K562 (cell line): ENCODE results near the gene GATC. TPM values are rescaled to one million over a fixed set of nuclear protein-coding genes. Genes with fewer than 3 reads are reported as not detected.

Experiments
- ATAC-seq: fragments of 200-7000 bp; cut with Tn5 transposase; 3 replicates; pipeline ENCODE4 v1.9.1; 2020; ENCODE audit warnings: moderate library complexity
- BruUV-seq: library from RNA; stranded (reverse); fragments of 400-500 nt; replicated peaks from 2 replicates; lab custom pipeline; 2021; lab: Mats Ljungman, UMichigan
- CTCF ChIA-PET: fragments of 300-600 bp; formaldehyde crosslinking; extraction: SDS; loops from one replicate; lab custom pipeline; 2021; ENCODE audit warnings: low intra/inter-chr PET ratio; lab: Yijun Ruan, JAX
- POLR2A ChIA-PET: fragments of 300-600, 350-650 bp; sonication (Branson Sonifier 250); formaldehyde crosslinking; extraction: SDS; loops from one replicate; lab custom pipeline; 2021; ENCODE audit warnings: antibody characterized with exemption, inconsistent platforms; lab: Yijun Ruan, JAX
- DNase-seq, 4 experiments: peaks; one replicate each; pipeline versions ENCODE4 v3.0.0 to v3.0.0-alpha.2; 2011 to 2018; ENCODE audit warnings: low spot score in 3 of 4, mixed read lengths in 3 of 4; ENCODE audit errors: extremely low read depth in 1 of 4
- FAIRE-seq: peaks from 2 replicates; lab custom pipeline; 2011; peaks lifted over from hg19 to GRCh38; lab: Jason Lieb, UNC
- H2AFZ ChIP-seq: 2 replicates; pipeline ENCODE4 v1.6.0; 2011; ENCODE audit warnings: low read depth, low read length, control low read depth, inconsistent platforms
- H3K27ac ChIP-seq: fragments of 200-600 bp; 3 replicates; pipeline ENCODE4 v1.8.0; 2011; ENCODE audit warnings: low read depth, mild to moderate bottlenecking, control low read depth, inconsistent platforms, low read length, moderate library complexity, mixed read lengths; ENCODE audit errors: extremely low read depth
- H3K27me3 ChIP-seq, 2 experiments: fragments of 300-600 bp in 1 of 2; 2 replicates in 1 of 2; 3 replicates in 1 of 2; pipeline versions ENCODE4 v1.6.0 to v1.8.0; 2011; ENCODE audit warnings: inconsistent platforms in 2 of 2, low read length in 2 of 2, mild to moderate bottlenecking in 1 of 2, mixed read lengths in 1 of 2, moderate library complexity in 1 of 2; ENCODE audit not compliant: control insufficient read depth in 2 of 2, insufficient read depth in 2 of 2
- H3K36me3 ChIP-seq: fragments of 300-600 bp; 3 replicates; pipeline ENCODE4 v1.8.0; 2011; ENCODE audit warnings: mild to moderate bottlenecking, low read length, inconsistent platforms; ENCODE audit not compliant: control insufficient read depth, insufficient read depth
- H3K4me1 ChIP-seq, 2 experiments: fragments of 200-600 bp in 1 of 2; replicated peaks in 1 of 2; 2 replicates in 1 of 2; 3 replicates in 1 of 2; pipeline versions ENCODE4 v1.5.1 to v1.8.0; 2011; ENCODE audit warnings: inconsistent platforms in 2 of 2, low read length in 2 of 2, mild to moderate bottlenecking in 1 of 2, mixed read lengths in 1 of 2, moderate library complexity in 1 of 2; ENCODE audit not compliant: control insufficient read depth in 2 of 2, insufficient read depth in 2 of 2
- H3K4me2 ChIP-seq: 2 replicates; pipeline ENCODE4 v1.6.1; 2011; ENCODE audit warnings: low read length, control low read depth, inconsistent platforms, mixed read lengths; ENCODE audit not compliant: insufficient read depth
- H3K4me3 ChIP-seq: fragments of 200-600 bp; sonication (generic), shearing (Covaris generic); 2 replicates; pipeline ENCODE4 v1.5.1; 2016; ENCODE audit warnings: control low read depth, inconsistent platforms
- H3K79me2 ChIP-seq: fragments of 200-600 bp; 3 replicates; pipeline ENCODE4 v1.8.0; 2011; ENCODE audit warnings: low read length, inconsistent platforms; ENCODE audit not compliant: control insufficient read depth, insufficient read depth
- H3K9ac ChIP-seq, 2 experiments: 2 replicates each; pipeline versions ENCODE4 v1.6.0 to v1.6.1; 2011; ENCODE audit warnings: low read depth in 2 of 2, low read length in 2 of 2, control low read depth in 1 of 2, inconsistent platforms in 1 of 2, mild to moderate bottlenecking in 1 of 2, mixed read lengths in 1 of 2; ENCODE audit not compliant: insufficient read depth in 1 of 2
- H3K9me1 ChIP-seq: one replicate; pipeline ENCODE4 v1.6.0; 2011; ENCODE audit warnings: inconsistent platforms, mild to moderate bottlenecking, low read length, moderate library complexity; ENCODE audit not compliant: control insufficient read depth, insufficient read depth
- H3K9me3 ChIP-seq: replicated peaks from 2 replicates; pipeline ENCODE4 v1.5.1; 2011; ENCODE audit warnings: low read depth, low read length, inconsistent platforms; ENCODE audit not compliant: control insufficient read depth, insufficient read depth
- H4K20me1 ChIP-seq: replicated peaks from 2 replicates; pipeline ENCODE4 v1.6.1; 2011; ENCODE audit warnings: low read length, inconsistent platforms, mixed read lengths; ENCODE audit not compliant: control insufficient read depth, insufficient read depth
- CBFB ChIP-seq: sonication (generic); formaldehyde crosslinking; IDR thresholded peaks from 2 replicates; pipeline ENCODE4 v1.4.0; 2020; ENCODE audit warnings: mild to moderate bottlenecking, missing genetic modification reagents
- CEBPZ ChIP-seq: fragments of 150-350 bp; IDR thresholded peaks from 2 replicates; pipeline ENCODE4 v1.6.1; 2014; ENCODE audit warnings: low read depth, mild to moderate bottlenecking, low read length, borderline replicate concordance
- KAT2B ChIP-seq: IDR thresholded peaks from one replicate; pipeline ENCODE4 v1.6.1; 2012; ENCODE audit warnings: low read depth, mild to moderate bottlenecking, control low read depth, inconsistent platforms, low read length, moderate library complexity
- NBN ChIP-seq: fragments of 450-650 bp; IDR thresholded peaks from 2 replicates; pipeline ENCODE4 v1.6.1; 2016; ENCODE audit warnings: low read depth, mild to moderate bottlenecking
- PATZ1 ChIP-seq: fragments of 250-450 bp; sonication (Bioruptor Pico); IDR thresholded peaks from 2 replicates; pipeline ENCODE4 v1.5.0; 2020; ENCODE audit warnings: mild to moderate bottlenecking, borderline replicate concordance
- ZNF140 ChIP-seq: fragments of 250-450 bp; sonication (Bioruptor Pico); IDR thresholded peaks from 2 replicates; pipeline ENCODE4 v1.8.0; 2021; ENCODE audit warnings: moderate library complexity, mild to moderate bottlenecking, inconsistent platforms
- WGBS: fragments of 100-300 bp; shearing (Covaris generic); methylation state at CpG from one replicate; pipeline ENCODE4 v1.1.6; 2016; ENCODE audit warnings: low coverage, mixed read lengths; ENCODE audit not compliant: insufficient coverage; ENCODE audit errors: missing lambda C conversion rate; 5-methylcytosine and 5-hydroxymethylcytosine counted together
- in situ Hi-C: fragments of 300-500 bp; cut with MboI; formaldehyde crosslinking; loops from 4 replicates; pipeline ENCODE4 v1.15.0; 2018; ENCODE audit warnings: inconsistent platforms, mixed read lengths
- intact Hi-C: fragments of 100-400 bp; cut with micrococcal nuclease; formaldehyde crosslinking; loops from 2 replicates; pipeline ENCODE4 v1.14.2; 2022
- polyA plus RNA-seq, 8 experiments: library from polyadenylated mRNA; depleted of rRNA in 4 of 8; stranded (reverse) in 5 of 8; unstranded in 3 of 8; fragments of >200 nt; fragmentation: Nextera tagmentation in 2 of 8; fragmentation: Illumina TruSeq in 1 of 8; extraction: Ambion mirVana in 2 of 8; extraction: Trizol in 1 of 8; gene quantifications; 2 replicates each; pipeline versions ENCODE4 v1.2.1 to v1.2.3, GENCODE V29; 2011 to 2014; ENCODE audit warnings: inconsistent platforms in 1 of 8, missing spikeins in 1 of 8
- total RNA-seq, 7 experiments: library from RNA; depleted of rRNA in 6 of 7; stranded (reverse); fragments of >200 nt in 6 of 7; fragmentation: Illumina TruSeq in 2 of 7; extraction: Trizol in 2 of 7; gene quantifications; 2 replicates each; pipeline versions ENCODE4 v1.2.1 to v1.2.3, GENCODE V29; 2011 to 2021; ENCODE audit warnings: low replicate concordance in 1 of 7

Gene GATC
- total and polyA plus RNA-seq, 9 of the 15 experiments (the other 6 are each of a cell fraction or from before 2014, with no cell fraction given), result 5.8 to 52.6 (median 28.2) TPM

GRCh38 chr12:120408771-120409170, 37.5 kb upstream of the GATC start:
- no peak for TF ChIP-seq ZNF140 (CRISPR knock-in tag)
- TF ChIP-seq PATZ1 (CRISPR knock-in tag), result no peak
- TF ChIP-seq KAT2B, result no peak
- TF ChIP-seq NBN, result no peak
- no peak for TF ChIP-seq CBFB (CRISPR knock-in tag)
- no peak for TF ChIP-seq CEBPZ
- Histone ChIP-seq H3K4me3 (no peak overlapping the region), H2AFZ (no peak overlapping the region), H3K4me2 (no peak overlapping the region), H4K20me1 (no peaks in the 10 kb centered on the region), H3K27ac (no peak overlapping the region), H3K9me1 (no peaks in the 10 kb centered on the region), H3K36me3 (no peaks in the 10 kb centered on the region), H3K27me3 (peaks cover 0 to 7% of the 10 kb centered on the region in 2 experiments; a peak in 2 of 5 replicates), H3K79me2 (no peaks in the 10 kb centered on the region), H3K4me1 (peaks cover 0 to under 1% of the 10 kb centered on the region in 2 experiments; a peak in 2 of 5 replicates), H3K9ac (no peak overlapping the region), H3K9me3 (no peaks in the 10 kb centered on the region)
- DNase-seq, result no peak
- ATAC-seq, result no peak
- no peak for FAIRE-seq
- intact Hi-C loops (no loop called here), in situ Hi-C loops (no loop called here)
- WGBS, result 37% methylated on average over 11 of the region's 11 CpGs
- CTCF ChIA-PET, result no interaction called here
- POLR2A ChIA-PET, result no interaction called here
- BruUV-seq, result no TSS peak
